ENCODE measurements around the gene CHI3L2. TPM values are rescaled to one million over a fixed set of nuclear protein-coding genes. Genes with fewer than 3 reads are reported as not detected.
A peak's percentile ranks its signal among the peaks of the same experiment; 100 is the strongest.

The CHI3L2 gene
- total and polyA plus RNA-seq, 2 experiments from 2014 or later, result 0.68 TPM; not detected in 1

- no peaks in the 10 kb centered on the region for H3K36me3 Mint-ChIP-seq (ENCODE audit: low read depth)
- Histone ChIP-seq H3K4me1 (ENCODE audit: insufficient read depth) (peaks cover 16% of the 10 kb centered on the region), H4K20me1 (replicated peaks; ENCODE audit: insufficient read depth) (no peaks in the 10 kb centered on the region), H3F3A (replicated peaks; ENCODE audit: low read depth) (no peaks in the 10 kb centered on the region), H3K27me3 (ENCODE audit: insufficient read depth) (no peaks in the 10 kb centered on the region), H3K36me3 (ENCODE audit: insufficient read depth) (no peaks in the 10 kb centered on the region), H3K27ac (ENCODE audit: low read depth) (no peak overlapping the region), H3K4me2 (no peak overlapping the region), H3K9me2 (ENCODE audit: insufficient read depth) (no peaks in the 10 kb centered on the region), H3K4me3 (no peak overlapping the region), H2AFZ (peak overlapping the region; percentile 4), H3K79me2 (replicated peaks; ENCODE audit: insufficient read depth) (no peaks in the 10 kb centered on the region)
- H3K27me3 Mint-ChIP-seq (ENCODE audit: insufficient read depth, low read depth, poor library complexity), result peaks cover 12% of the 10 kb centered on the region
- no peak overlapping the region for H3K27ac Mint-ChIP-seq
- no peak for DNase-seq (ENCODE audit: low spot score)
- H3K9me3 Mint-ChIP-seq, result no peaks in the 10 kb centered on the region
- TF ChIP-seq CTCF (conservative IDR thresholded peaks at IDR 0.05; ENCODE audit: low read depth in 2 of 2) (no peak), REST (IDR thresholded peaks at IDR 0.05; ENCODE audit: unreplicated experiment) (no peak), ZNF114 (CRISPR knock-in tag; IDR thresholded peaks at IDR 0.05) (no peak), NANOG (IDR thresholded peaks at IDR 0.05; ENCODE audit: borderline replicate concordance) (no peak), ZNF462 (CRISPR knock-in tag; IDR thresholded peaks at IDR 0.05) (no peak), STAT1 (IDR thresholded peaks at IDR 0.05; ENCODE audit: unreplicated experiment) (no peak), CREB1 (CRISPR knock-in tag; IDR thresholded peaks at IDR 0.05; ENCODE audit: low read depth) (no peak), POLR2AphosphoS5 (IDR thresholded peaks at IDR 0.05; ENCODE audit: low read depth) (no peak), EZH2 (IDR thresholded peaks at IDR 0.05; ENCODE audit: low read depth, unreplicated experiment) (no peak), JUNB (IDR thresholded peaks at IDR 0.05; ENCODE audit: unreplicated experiment) (no peak), ETS1 (IDR thresholded peaks at IDR 0.05) (no peak), EZH2phosphoT487 (IDR thresholded peaks at IDR 0.05; ENCODE audit: unreplicated experiment) (no peak), ZNF331 (CRISPR knock-in tag; IDR thresholded peaks at IDR 0.05; ENCODE audit: low read depth) (no peak)
- H3K4me3 Mint-ChIP-seq, result no peak overlapping the region
- no peak for ATAC-seq
- peaks cover 24% of the 10 kb centered on the region for H3K4me1 Mint-ChIP-seq
Measured at GRCh38 chr1:111225717-111226400, 1.7 kb upstream of the CHI3L2 start.

Measured in GM23338 (cell line).